Activated B cell treated with CpG ODN at 0.5 μM for 24 hours (primary cell): ENCODE measurements around the gene LRRC74A. TPM values are rescaled to one million over a fixed set of nuclear protein-coding genes. Genes with fewer than 3 reads are reported as not detected.

Source experiments
- ATAC-seq: fragments of 200-7000 bp; cut with Tn5 transposase; one replicate; pipeline ENCODE4 v1.10.0; 2021; ENCODE audit warnings: low read depth, mild to moderate bottlenecking, moderate library complexity
- CTCF ChIA-PET: fragments of 350-600 bp; sonication (Branson Sonifier 250); formaldehyde crosslinking; loops from one replicate; lab custom pipeline; 2021; ENCODE audit warnings: antibody characterized with exemption; lab: Charles Lee
- POLR2A ChIA-PET: fragments of 350-600 bp; sonication (Branson Sonifier 250); formaldehyde crosslinking; loops from one replicate; lab custom pipeline; 2021; ENCODE audit warnings: antibody characterized with exemption; lab: Charles Lee
- DNase-seq: peaks from one replicate; pipeline ENCODE4 v3.0.0; 2022
- H3K27ac Mint-ChIP-seq: one replicate; pipeline ENCODE4 v1.8.0; 2020; ENCODE audit warnings: mixed read lengths
- H3K27me3 Mint-ChIP-seq: one replicate; pipeline ENCODE4 v1.8.0; 2021; ENCODE audit warnings: mixed read lengths
- H3K36me3 Mint-ChIP-seq: one replicate; pipeline ENCODE4 v1.8.0; 2021; ENCODE audit warnings: low read depth, mixed read lengths
- H3K4me1 Mint-ChIP-seq: one replicate; pipeline ENCODE4 v1.8.0; 2021; ENCODE audit warnings: mixed read lengths
- H3K4me3 Mint-ChIP-seq: one replicate; pipeline ENCODE4 v1.8.0; 2020; ENCODE audit warnings: mild to moderate bottlenecking, mixed read lengths
- H3K9me3 Mint-ChIP-seq: one replicate; pipeline ENCODE4 v1.8.0; 2020; ENCODE audit warnings: mixed read lengths
- CTCF ChIP-seq: fragments of 200-600 bp; IDR thresholded peaks from one replicate; pipeline ENCODE4 v1.8.0; 2022; ENCODE audit warnings: antibody characterized with exemption, mild to moderate bottlenecking
- intact Hi-C: fragments of 100-400 bp; cut with micrococcal nuclease; formaldehyde crosslinking; loops from one replicate; pipeline ENCODE4 v1.15.1; 2024
- total RNA-seq: library from RNA; stranded (reverse); gene quantifications from 2 replicates; pipeline ENCODE4 v1.2.3, GENCODE V29; 2022

The LRRC74A gene
- total RNA-seq, 1 donor from 2014 or later: not detected

- Mint-ChIP-seq H3K9me3 (no peaks in the 10 kb centered on the region), H3K27me3 (peaks cover 2% of the 10 kb centered on the region), H3K27ac (no peak overlapping the region), H3K4me3 (no peak overlapping the region), H3K4me1 (peaks cover 7% of the 10 kb centered on the region), H3K36me3 (no peaks in the 10 kb centered on the region)
- no peak for ATAC-seq
- no peak for TF ChIP-seq CTCF
- ChIA-PET CTCF (interaction anchor here (3.5 kb wide), 1 partner anchor 190 kb away, joined by 10 read pairs; no protein-coding TSS in a partner anchor), POLR2A (no interaction called here)
- intact Hi-C loops: no loop called here
- DNase-seq: no peak
Observed at GRCh38 chr14:76880449-76880848, 54.2 kb downstream of the LRRC74A start.

GRCh38 chr14:76881348-76881747 lies 55.1 kb downstream of the LRRC74A start:
- H3K4me3 Mint-ChIP-seq: no peak overlapping the region
- peaks cover 6% of the 10 kb centered on the region for H3K27me3 Mint-ChIP-seq
- ATAC-seq (no peak), DNase-seq (no peak)
- intact Hi-C loops: no loop called here
- H3K9me3 Mint-ChIP-seq: no peaks in the 10 kb centered on the region
- H3K27ac Mint-ChIP-seq: no peak overlapping the region
- H3K36me3 Mint-ChIP-seq: no peaks in the 10 kb centered on the region
- ChIA-PET POLR2A (no interaction called here), CTCF (interaction anchor here (1.2 to 3.5 kb wide), 2 partner anchors 172 to 189 kb away, joined by 4 to 10 read pairs; no protein-coding TSS in a partner anchor)
- H3K4me1 Mint-ChIP-seq: peaks cover 7% of the 10 kb centered on the region
- TF ChIP-seq CTCF: no peak

GRCh38 chr14:76882651-76883050 lies 56.4 kb downstream of the LRRC74A start:
- H3K36me3 Mint-ChIP-seq: no peaks in the 10 kb centered on the region
- intact Hi-C loops: no loop called here
- H3K4me3 Mint-ChIP-seq: no peak overlapping the region
- no peak for DNase-seq
- CTCF ChIA-PET: interaction anchor here (1.2 kb wide), 1 partner anchor 174 kb away, joined by 4 read pairs; no protein-coding TSS in a partner anchor
- no peak for ATAC-seq
- no peak overlapping the region for H3K27ac Mint-ChIP-seq
- POLR2A ChIA-PET: no interaction called here
- peaks cover 9% of the 10 kb centered on the region for H3K27me3 Mint-ChIP-seq
- peaks cover 7% of the 10 kb centered on the region for H3K4me1 Mint-ChIP-seq
- no peaks in the 10 kb centered on the region for H3K9me3 Mint-ChIP-seq
- TF ChIP-seq CTCF: no peak

GRCh38 chr14:76883447-76883846 lies 57.2 kb downstream of the LRRC74A start:
- Mint-ChIP-seq H3K9me3 (no peaks in the 10 kb centered on the region), H3K4me1 (peaks cover 7% of the 10 kb centered on the region), H3K27ac (no peak overlapping the region), H3K4me3 (no peak overlapping the region), H3K27me3 (peaks cover 12% of the 10 kb centered on the region), H3K36me3 (no peaks in the 10 kb centered on the region)
- TF ChIP-seq CTCF: no peak
- intact Hi-C loops: no loop called here
- ChIA-PET POLR2A (no interaction called here), CTCF (no interaction called here)
- ATAC-seq: no peak
- no peak for DNase-seq

GRCh38 chr14:76884394-76884793 lies 58.2 kb downstream of the LRRC74A start:
- no peak overlapping the region for H3K27ac Mint-ChIP-seq
- H3K4me1 Mint-ChIP-seq: peaks cover 7% of the 10 kb centered on the region
- CTCF ChIA-PET: no interaction called here
- intact Hi-C loops: no loop called here
- POLR2A ChIA-PET: no interaction called here
- TF ChIP-seq CTCF: no peak
- DNase-seq (no peak), ATAC-seq (no peak)
- peaks cover 12% of the 10 kb centered on the region for H3K27me3 Mint-ChIP-seq
- no peak overlapping the region for H3K4me3 Mint-ChIP-seq
- H3K9me3 Mint-ChIP-seq: no peaks in the 10 kb centered on the region
- H3K36me3 Mint-ChIP-seq: no peaks in the 10 kb centered on the region
